ENCODE measurements around the gene PRPF8.
"Not testable (repeated sequence)": the region's sequence is repeated elsewhere in the genome, so short reads cannot be mapped to it uniquely, and the experiment has no call there.

PRPF8 gene

GRCh38 chr17:1716076-1716911, 31.6 kb upstream of the PRPF8 start:
- DNase-seq, result peak; percentile 98

- no peak for DNase-seq
These were observed 31.1 kb upstream of the PRPF8 start for GRCh38 chr17:1715803-1716075.

- no peak for DNase-seq
These were observed 30.5 kb upstream of the PRPF8 start for GRCh38 chr17:1714980-1715802.

- peak; percentile 59 for DNase-seq
These were observed 29.8 kb upstream of the PRPF8 start for GRCh38 chr17:1714427-1714979.

GRCh38 chr17:1713878-1714426, 29.3 kb upstream of the PRPF8 start:
- peak; percentile 70 for DNase-seq

- DNase-seq, result no peak
These were observed 28.7 kb upstream of the PRPF8 start for GRCh38 chr17:1713160-1713877.

- no peak for DNase-seq
These were observed 27.6 kb upstream of the PRPF8 start for GRCh38 chr17:1712271-1712670.

- no peak for DNase-seq
These were observed 27.1 kb upstream of the PRPF8 start for GRCh38 chr17:1711804-1712203.

GRCh38 chr17:1710807-1711553, 26.3 kb upstream of the PRPF8 start:
- no peak for DNase-seq

- peak; percentile 68 for DNase-seq
These were observed 25.5 kb upstream of the PRPF8 start, which contains the start of gene TLCD2 for GRCh38 chr17:1709971-1710806. TLCD2 (minus strand) TSS chr17:1710377; CDS start chr17:1710242, 135 bp downstream.

GRCh38 chr17:1709403-1709951, 24.8 kb upstream of the PRPF8 start:
- DNase-seq, result no peak

- DNase-seq, result not testable (repeated sequence)
These were observed 24.2 kb upstream of the PRPF8 start for GRCh38 chr17:1708791-1709346.

- DNase-seq, result no peak
These were observed 22.4 kb upstream of the PRPF8 start for GRCh38 chr17:1707107-1707506.

GRCh38 chr17:1705004-1705403, 20.3 kb upstream of the PRPF8 start:
- DNase-seq, result no peak

- DNase-seq, result no peak
These were observed 18.4 kb upstream of the PRPF8 start for GRCh38 chr17:1703063-1703462.

GRCh38 chr17:1699891-1700290, 15.2 kb upstream of the PRPF8 start:
- DNase-seq, result not testable (repeated sequence)

GRCh38 chr17:1697681-1698080, 13.0 kb upstream of the PRPF8 start:
- no peak for DNase-seq

GRCh38 chr17:1695365-1695764, 10.7 kb upstream of the PRPF8 start:
- no peak for DNase-seq

GRCh38 chr17:1693339-1693738, 8.7 kb upstream of the PRPF8 start:
- no peak for DNase-seq

- no peak for DNase-seq
These were observed 6.0 kb upstream of the PRPF8 start for GRCh38 chr17:1690544-1691221.

Measured in retina (tissue), 1 donor.